Adipocyte (in vitro differentiated cells): ENCODE data around the gene HJV.

ENCODE experiments used
- DNase-seq: peaks from one replicate; pipeline ENCODE4 v3.0.0-alpha.2; 2015; ENCODE audit warnings: low read depth
- H3K27me3 ChIP-seq: replicated peaks from 2 replicates; pipeline ENCODE4 v1.7.0; 2013; ENCODE audit warnings: mild to moderate bottlenecking, low read length, moderate library complexity; ENCODE audit not compliant: control insufficient read depth, insufficient read depth
- H3K36me3 ChIP-seq: 2 replicates; pipeline ENCODE4 v1.7.0; 2013; ENCODE audit warnings: low read length, mild to moderate bottlenecking, moderate library complexity; ENCODE audit not compliant: control insufficient read depth, insufficient read depth, severe bottlenecking
- H3K4me1 ChIP-seq: 2 replicates; pipeline ENCODE4 v1.7.0; 2013; ENCODE audit warnings: mild to moderate bottlenecking, low read length, moderate library complexity; ENCODE audit not compliant: control insufficient read depth, insufficient read depth
- H3K4me3 ChIP-seq: 2 replicates; pipeline ENCODE4 v1.7.0; 2013; ENCODE audit warnings: mild to moderate bottlenecking, low read length, moderate library complexity
- H3K9ac ChIP-seq: 2 replicates; pipeline ENCODE4 v1.7.0; 2013; ENCODE audit warnings: mild to moderate bottlenecking, low read length, moderate library complexity
- H3K9me3 ChIP-seq: 2 replicates; pipeline ENCODE4 v1.7.0; 2013; ENCODE audit warnings: mild to moderate bottlenecking, low read length, moderate library complexity; ENCODE audit not compliant: control insufficient read depth

The HJV gene

DNA sequence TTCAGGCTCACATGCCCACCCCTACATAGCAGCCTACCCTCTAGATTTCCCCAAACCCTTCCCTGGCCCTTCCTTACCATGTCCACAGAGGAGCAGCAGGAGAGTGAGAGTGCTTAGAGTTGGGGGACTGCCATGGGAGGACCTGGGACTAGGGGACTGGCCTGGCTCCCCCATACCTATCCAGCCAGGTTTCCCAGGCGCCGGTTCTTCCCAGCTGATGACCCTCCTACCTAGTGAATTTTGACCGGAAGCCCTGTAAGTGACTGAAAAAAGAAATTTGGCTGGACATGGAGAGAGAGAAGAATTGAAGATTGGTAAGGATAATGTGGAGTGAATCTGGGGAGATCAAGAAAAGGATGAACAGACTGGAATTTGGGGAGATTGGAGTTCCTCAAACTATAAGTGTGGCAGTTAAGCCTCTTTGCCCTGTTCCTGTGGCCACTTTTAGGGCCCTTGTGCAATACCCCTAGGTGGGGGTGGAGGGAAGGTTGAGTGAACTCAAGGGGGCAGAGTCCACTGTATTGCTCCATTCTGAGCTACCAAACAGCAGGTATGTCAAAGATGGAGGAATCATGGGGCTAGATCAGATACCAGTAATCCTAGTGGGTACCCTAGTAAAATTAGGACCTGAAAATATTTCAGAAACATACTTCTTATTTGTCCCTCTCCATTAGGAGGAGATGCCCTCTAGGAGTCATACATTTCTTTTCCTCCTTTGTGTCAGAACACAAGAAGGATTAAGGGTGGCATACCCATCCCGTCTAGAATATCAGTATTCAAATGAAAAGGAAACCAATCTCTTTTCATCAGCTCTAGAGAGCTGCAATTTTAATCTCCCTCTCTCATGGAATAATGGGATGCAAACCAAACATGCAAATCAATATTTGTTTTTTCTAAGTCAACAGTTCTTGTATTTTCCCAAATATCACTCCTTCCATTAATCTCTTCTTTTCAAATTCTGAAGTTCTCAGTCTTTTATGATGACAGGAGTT, 1.2 kb downstream of the HJV start:
- DNase-seq: no peak
- H3K9ac ChIP-seq: no peak overlapping the region
- no peaks in the 10 kb centered on the region for H3K9me3 ChIP-seq
- H3K36me3 ChIP-seq: no peaks in the 10 kb centered on the region
- H3K4me1 ChIP-seq: no peaks in the 10 kb centered on the region
- H3K27me3 ChIP-seq: peaks cover 11% of the 10 kb centered on the region
- no peak overlapping the region for H3K4me3 ChIP-seq

DNA sequence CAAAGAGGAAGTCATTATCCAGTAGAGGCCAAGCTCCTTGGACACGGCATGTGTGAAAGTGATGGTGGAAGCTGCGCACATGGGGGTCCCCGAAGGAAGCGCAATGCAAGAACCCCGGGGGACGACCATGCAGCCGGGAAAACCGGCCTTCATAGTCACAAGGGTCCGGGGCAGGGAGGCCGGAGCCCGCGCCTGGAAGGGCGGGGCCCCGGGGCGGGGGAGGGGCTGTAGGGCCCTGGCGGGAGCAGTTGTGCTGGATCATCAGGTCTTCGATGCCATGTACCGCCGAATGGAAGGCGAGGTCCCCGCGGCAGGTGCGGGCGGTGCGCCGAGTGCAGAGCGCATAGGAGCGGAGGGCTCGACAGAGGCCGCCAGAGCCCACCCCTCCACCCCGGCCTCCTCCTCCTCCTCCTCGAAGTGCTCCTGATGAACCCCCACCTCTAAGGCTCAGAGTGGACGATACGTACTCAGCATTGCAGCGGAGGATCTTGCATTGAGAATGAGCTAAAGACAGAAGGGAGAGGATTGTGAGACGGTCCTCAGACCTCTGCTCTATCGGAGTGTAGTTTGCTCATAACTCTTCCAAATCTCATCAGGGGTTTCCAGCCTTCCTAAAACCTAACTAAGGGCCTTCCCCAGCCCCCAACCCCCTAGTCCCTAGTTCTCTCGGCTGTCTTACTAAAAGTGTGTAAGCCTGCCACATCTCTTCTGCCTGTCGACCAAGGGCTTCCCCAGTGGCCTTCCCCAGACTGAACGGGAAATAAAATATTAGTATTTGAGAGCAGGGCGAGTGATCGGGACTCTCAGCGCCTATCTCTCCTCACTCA, 2.1 kb downstream of the HJV start:
- Histone ChIP-seq H3K36me3 (no peaks in the 10 kb centered on the region), H3K27me3 (peaks cover 11% of the 10 kb centered on the region), H3K4me3 (peak overlapping the region; percentile 29), H3K9ac (no peak overlapping the region), H3K9me3 (no peaks in the 10 kb centered on the region), H3K4me1 (no peaks in the 10 kb centered on the region)
- no peak for DNase-seq

DNA sequence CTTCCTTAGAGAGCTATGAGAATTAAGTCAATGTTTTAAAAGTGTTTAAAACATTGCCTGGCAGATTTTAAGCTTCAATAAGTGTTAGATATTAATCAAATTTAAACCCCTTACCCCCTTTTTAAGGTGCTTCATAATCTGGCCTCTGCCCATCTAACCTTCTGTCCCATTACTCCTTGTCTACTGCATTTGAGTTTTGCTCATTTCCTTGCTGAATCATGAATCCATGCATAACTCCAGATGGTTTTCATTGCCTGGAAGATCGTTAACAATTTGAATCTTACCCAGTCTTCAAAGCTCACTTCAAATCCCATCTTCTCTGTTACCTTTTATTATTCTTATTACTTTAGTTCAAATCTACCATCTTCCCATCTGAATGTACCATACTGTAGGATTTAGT, 4.6 kb downstream of the HJV start:
- Histone ChIP-seq H3K27me3 (peaks cover 11% of the 10 kb centered on the region), H3K9ac (no peak overlapping the region), H3K36me3 (no peaks in the 10 kb centered on the region), H3K4me1 (peaks cover 2% of the 10 kb centered on the region), H3K9me3 (no peaks in the 10 kb centered on the region), H3K4me3 (no peak overlapping the region)
- peak; percentile 63 for DNase-seq

DNA sequence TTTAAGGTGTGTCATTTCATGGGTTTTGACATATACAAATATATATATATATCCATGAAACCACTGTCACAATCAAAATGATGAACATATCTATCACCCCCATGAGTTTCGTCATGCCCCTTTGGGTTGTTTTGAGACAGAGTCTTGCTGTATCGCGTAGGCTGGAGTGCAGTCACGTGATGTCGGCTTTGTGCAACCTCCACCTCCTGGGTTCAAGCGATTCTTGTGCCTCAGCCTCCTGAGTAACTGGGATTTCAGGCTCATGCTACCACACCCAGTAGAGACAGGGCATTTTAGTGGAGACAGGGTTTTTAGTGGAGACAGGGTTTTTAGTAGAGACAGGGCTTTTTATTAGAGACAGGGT, 8.0 kb downstream of the HJV start:
- DNase-seq: no peak
- Histone ChIP-seq H3K36me3 (no peaks in the 10 kb centered on the region), H3K4me3 (no peak overlapping the region), H3K9ac (no peak overlapping the region), H3K4me1 (peaks cover 8% of the 10 kb centered on the region), H3K9me3 (no peaks in the 10 kb centered on the region), H3K27me3 (no peaks in the 10 kb centered on the region)

DNA sequence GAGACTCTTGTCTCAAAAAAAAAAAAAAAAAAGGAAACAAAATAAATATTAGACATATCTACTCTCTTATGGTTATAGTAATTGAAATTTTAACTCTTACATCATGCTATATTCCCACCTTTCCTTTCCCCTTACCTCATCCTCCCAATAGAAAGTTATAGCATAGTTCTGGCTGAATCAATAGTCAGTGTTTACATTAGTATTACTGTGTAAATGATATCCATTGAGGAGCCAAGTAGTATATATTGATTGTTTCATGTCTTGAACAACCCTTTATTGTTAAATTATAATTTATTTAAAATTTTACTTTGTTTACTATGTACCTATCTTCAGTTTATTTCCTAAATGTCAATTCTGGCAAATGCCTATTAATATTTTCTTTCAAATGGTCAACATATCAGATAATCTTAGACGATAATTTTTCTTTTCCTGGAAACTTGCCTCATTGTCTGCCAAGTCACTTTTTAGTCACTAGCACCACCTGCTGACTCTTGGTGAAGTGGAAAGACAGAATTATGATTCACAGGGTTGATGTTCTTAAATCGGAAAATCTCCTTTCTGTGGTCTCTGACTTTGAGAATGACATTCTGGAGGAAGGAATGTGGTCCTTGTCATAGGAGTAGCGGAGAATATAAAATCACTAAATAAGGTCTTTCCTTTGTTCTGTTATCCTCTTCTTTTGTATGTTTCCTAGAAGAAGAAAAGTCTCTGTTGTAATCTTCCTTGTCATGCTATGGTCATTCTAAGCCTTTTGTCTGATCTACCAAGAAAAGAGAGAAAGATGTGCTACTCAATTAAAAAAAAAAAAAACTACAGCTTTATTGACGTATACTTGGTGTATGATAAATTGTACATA, 8.6 kb downstream of the HJV start:
- Histone ChIP-seq H3K9me3 (no peaks in the 10 kb centered on the region), H3K9ac (no peak overlapping the region), H3K27me3 (no peaks in the 10 kb centered on the region), H3K36me3 (no peaks in the 10 kb centered on the region), H3K4me3 (no peak overlapping the region), H3K4me1 (peaks cover 8% of the 10 kb centered on the region)
- peak; percentile 92 for DNase-seq

DNA sequence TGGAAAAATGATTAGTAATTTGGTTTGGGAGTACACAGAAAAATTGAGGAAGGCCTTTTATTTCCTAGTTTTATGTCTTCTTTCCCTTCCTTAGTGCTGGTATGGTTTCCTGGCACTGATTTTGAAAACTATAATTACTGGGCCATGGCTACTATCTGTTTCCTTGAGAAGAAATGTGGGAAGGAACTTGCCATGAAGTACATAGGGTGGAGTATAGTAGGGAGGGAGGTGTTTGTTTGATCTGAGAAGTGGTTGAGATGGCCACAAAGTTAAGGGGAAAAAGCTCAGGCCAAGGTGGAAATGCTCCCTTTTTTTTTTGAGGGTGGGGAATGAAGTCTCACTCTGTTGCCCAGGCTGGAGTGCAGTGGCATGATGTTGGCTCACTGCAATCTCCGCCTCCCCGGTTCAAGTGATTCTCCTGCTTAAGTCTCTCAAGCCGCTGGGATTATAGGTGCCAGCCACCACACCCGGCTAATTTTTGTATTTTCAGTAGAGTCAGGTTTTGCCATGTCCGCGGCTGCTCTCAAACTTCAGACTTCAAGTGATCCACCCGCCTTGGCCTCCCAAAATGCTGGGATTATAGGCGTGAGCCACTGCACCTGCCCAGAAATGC, 11.3 kb downstream of the HJV start:
- no peaks in the 10 kb centered on the region for H3K27me3 ChIP-seq
- no peak overlapping the region for H3K9ac ChIP-seq
- no peak overlapping the region for H3K4me3 ChIP-seq
- DNase-seq: no peak
- H3K4me1 ChIP-seq: peaks cover 28% of the 10 kb centered on the region
- no peaks in the 10 kb centered on the region for H3K9me3 ChIP-seq
- no peaks in the 10 kb centered on the region for H3K36me3 ChIP-seq

DNA sequence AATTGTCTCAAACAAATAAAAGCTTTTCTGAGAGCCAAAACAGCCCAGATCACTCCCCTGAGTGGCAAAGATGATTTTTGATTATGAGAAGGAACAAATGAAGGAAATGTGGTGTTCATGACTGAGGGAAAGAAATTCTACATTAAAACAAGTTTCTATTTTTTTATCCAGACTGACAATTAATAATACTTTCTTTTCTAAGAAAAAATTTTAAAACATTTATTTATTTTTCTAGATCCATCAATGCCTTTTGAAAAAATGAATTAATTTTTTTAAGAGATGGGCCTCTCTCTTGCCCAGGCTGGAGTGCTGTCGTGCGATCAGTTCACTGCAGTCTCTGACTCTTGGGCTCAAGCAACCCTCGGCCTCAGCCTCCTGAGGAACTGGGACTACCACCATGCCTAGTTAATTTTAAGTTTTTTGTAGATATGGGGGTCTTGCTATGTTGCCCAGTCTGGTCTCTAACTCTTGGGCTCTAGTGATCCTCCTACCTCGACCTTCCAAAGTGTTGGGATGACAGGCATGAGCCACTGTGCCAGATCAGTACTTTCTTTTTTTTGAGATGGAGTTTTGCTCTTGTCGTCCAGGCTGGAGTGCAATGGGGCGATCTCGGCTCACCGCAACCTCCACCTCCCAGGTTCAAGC, 13.9 kb downstream of the HJV start:
- H3K27me3 ChIP-seq: no peaks in the 10 kb centered on the region
- H3K4me1 ChIP-seq: peaks cover 29% of the 10 kb centered on the region
- no peak for DNase-seq
- no peaks in the 10 kb centered on the region for H3K36me3 ChIP-seq
- H3K9ac ChIP-seq: peak overlapping the region; percentile 78
- H3K4me3 ChIP-seq: no peak overlapping the region
- H3K9me3 ChIP-seq: no peaks in the 10 kb centered on the region

DNA sequence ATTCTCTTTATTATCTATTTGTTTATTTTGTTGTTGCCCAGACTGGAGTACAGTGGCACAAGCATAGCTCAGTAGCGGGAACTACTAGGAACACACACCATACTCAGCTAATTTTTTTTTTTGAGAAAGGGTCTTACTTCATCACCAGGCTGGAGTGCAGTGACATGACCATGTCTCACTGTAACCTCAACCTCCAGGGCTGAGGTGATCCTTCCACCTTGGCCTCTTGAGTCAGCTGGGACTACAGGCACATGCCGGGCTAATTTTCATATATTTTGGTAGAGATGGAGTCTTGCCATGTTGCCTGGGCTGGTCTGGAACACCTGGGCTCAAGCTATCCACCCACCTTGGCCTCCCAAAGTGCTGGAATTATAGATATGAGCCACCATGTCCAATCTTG, 19.8 kb downstream of the HJV start:
- no peak for DNase-seq
- Histone ChIP-seq H3K9me3 (no peaks in the 10 kb centered on the region), H3K4me1 (peaks cover 62% of the 10 kb centered on the region)

DNA sequence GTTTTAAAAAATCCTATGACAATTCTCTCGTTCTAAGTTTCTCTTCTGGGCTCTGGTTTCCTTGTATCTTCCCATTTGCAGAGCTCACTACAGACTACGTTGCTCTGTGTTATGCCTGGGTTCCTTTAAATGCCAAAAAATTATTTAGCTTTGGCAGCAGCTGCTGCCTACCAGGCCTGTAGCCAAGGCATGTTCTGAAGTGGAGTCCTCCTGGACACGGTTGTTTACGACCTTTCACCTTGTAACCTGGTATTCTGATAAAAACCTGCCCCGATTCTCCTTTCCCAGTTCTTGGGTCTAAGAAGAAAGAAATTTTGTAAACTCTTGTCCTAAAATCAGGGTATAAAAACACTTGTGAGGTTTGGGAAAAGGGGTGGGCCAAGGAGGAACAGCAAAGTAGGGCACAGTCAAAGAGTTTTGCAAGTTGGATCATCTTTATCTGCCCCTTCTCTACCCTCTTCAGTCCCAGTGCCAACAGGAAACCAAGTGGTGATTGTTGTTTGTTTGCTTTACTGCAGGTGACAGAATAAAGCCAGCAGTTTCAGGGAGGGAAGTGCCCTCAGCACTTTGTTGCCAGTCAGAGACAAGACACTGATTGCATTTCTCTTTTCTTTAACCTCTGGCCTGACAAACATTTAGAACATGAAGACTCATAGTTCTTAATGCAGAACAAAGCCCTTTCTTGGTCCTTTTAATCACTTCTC, 22.1 kb downstream of the HJV start:
- peak overlapping the region; percentile 60 for H3K4me3 ChIP-seq
- H3K9ac ChIP-seq: peak overlapping the region; percentile 78
- peaks cover 45% of the 10 kb centered on the region for H3K4me1 ChIP-seq
- no peak for DNase-seq
- no peaks in the 10 kb centered on the region for H3K27me3 ChIP-seq
- peaks cover 8% of the 10 kb centered on the region for H3K36me3 ChIP-seq
- no peaks in the 10 kb centered on the region for H3K9me3 ChIP-seq

More for the DNA sequence above, 19.8 kb downstream of the HJV start:
- Histone ChIP-seq H3K4me3 (peak overlapping the region; percentile 61), H3K36me3 (no peaks in the 10 kb centered on the region), H3K9ac (peak overlapping the region; percentile 70), H3K27me3 (no peaks in the 10 kb centered on the region)

DNA sequence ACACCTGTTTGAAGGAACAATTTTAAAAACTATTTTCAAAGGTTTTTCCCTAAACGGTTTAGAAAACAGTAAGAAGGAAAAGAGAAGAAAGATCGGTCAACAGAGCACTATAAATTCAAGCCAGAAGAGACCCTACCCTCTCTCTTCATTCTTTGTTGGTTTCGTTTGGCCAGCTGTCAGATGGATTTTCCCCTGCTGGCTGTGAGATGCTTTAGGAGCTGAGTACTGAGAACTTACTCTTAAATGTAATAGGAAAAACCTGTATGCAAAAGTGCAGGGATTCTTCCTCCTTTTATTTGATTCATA, 23.9 kb downstream of the HJV start:
- H3K9me3 ChIP-seq: no peaks in the 10 kb centered on the region
- DNase-seq: no peak
- peaks cover 26% of the 10 kb centered on the region for H3K36me3 ChIP-seq
- H3K27me3 ChIP-seq: no peaks in the 10 kb centered on the region
- H3K4me3 ChIP-seq: peak overlapping the region; percentile 89
- H3K9ac ChIP-seq: peak overlapping the region; percentile 95
- peaks cover 56% of the 10 kb centered on the region for H3K4me1 ChIP-seq
